Amniotic epithelial cell (primary cell): Measurements from ENCODE around the gene RECQL.
"Not testable (repeated sequence)": the region's sequence is repeated elsewhere in the genome, so short reads cannot be mapped to it uniquely, and the experiment has no call there.

Experiments used
- DNase-seq: peaks from one replicate; pipeline ENCODE4 v3.0.0-alpha.2; 2010; ENCODE audit warnings: low read depth

RECQL gene

GRCh38 chr12:21428241-21428640 lies 73.2 kb downstream of the RECQL start:
- DNase-seq: no peak

- DNase-seq: not testable (repeated sequence)
Measured at GRCh38 chr12:21419009-21419699, 82.3 kb downstream of the RECQL start.
